Measurements from ENCODE around the gene SECTM1.

- TF ChIP-seq CTCF (conservative IDR thresholded peaks at IDR 0.05 in 1 of 2, IDR thresholded peaks at IDR 0.05 in 1 of 2; ENCODE audit: extremely low read depth in 1 of 2, insufficient read depth in 1 of 2, low read depth in 1 of 2, low read length in 2 of 2), result no peak
- no peak for TF ChIP-seq EZH2 (IDR thresholded peaks at IDR 0.05; ENCODE audit: borderline replicate concordance, low read length)
These were observed 28.5 kb downstream of the SECTM1 start for GRCh38 chr17:82304826-82305726.

Measured in mammary epithelial cell (primary cell).